Middle frontal gyrus (tissue), 1 donor: Measurements from ENCODE around the gene BACH2.
A peak's percentile ranks its signal among the peaks of the same experiment; 100 is the strongest.
"Not testable (repeated sequence)": the region's sequence is repeated elsewhere in the genome, so short reads cannot be mapped to it uniquely, and the experiment has no call there.

Source experiments
- DNase-seq: peaks from one replicate; pipeline ENCODE4 v3.0.0-alpha.2; 2015; ENCODE audit warnings: low spot score; ENCODE audit errors: extremely low spot score

The BACH2 gene

DNA sequence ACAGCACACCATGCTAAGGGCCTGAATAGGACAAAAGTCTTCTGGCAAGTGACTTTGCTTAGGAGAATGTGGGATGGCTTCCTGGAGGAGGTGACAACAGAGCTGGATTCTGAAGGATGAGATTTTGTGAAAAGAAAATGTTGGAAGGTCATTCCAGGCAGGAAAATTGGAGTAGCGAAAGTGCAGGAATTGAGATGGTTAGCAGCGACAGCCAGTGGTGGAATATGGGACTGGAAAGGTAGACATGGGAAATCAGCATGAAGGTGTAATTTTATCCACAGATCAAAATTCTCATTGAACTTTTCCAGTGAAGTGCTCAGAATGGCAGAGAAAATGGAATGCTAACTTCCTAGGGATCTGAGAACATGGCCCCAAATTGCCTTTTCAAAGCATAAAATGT, 5.7 kb upstream of the BACH2 start:
- DNase-seq, result no peak

DNA sequence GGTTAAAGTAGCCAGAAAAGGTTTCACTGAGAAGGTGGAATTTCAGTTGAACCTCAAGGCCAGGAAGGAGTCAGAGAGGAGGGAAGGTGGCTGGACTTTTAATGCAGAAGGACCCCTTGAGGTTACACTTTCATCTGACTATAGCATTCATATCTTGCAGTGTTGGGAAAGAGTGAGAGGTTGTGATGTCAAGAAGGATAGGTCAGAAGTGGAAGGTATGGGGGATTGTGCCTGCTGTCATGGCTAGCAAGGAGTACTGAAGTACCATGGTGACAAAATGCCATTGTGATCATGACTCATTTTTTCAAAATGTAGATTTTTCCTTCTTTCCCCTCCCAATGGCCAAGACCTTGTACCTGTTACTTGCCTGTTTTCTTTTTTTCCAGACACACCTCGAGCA, 5.2 kb upstream of the BACH2 start:
- DNase-seq, result no peak

DNA sequence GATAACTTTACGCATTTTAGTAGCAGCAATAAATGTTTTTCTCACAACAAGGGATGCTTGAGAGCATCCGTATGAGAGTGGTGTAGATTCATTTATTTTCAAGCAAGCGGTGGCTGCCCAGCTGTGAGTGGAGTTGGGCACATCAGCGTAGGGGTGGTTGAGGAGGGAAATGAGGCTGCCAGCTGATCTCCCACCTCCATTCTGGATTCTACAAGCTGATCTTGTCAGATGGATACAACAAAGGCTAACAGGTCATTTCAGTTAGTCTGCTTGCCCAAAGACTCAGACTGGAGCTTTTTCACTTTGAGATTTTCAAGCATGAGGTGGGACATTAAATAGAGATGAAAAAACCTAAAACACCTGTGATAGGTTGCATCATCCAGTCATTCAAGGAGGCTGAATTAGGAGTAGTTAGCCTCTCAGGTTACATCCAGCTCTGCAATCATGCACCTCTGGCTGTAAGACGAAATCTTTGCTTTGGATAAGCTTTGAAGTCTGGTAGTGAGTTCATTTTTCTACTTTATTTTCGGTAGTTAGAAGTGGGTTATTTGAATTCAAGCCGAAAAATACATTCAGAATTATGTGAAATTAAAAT, 1.9 kb upstream of the BACH2 start:
- no peak for DNase-seq

DNA sequence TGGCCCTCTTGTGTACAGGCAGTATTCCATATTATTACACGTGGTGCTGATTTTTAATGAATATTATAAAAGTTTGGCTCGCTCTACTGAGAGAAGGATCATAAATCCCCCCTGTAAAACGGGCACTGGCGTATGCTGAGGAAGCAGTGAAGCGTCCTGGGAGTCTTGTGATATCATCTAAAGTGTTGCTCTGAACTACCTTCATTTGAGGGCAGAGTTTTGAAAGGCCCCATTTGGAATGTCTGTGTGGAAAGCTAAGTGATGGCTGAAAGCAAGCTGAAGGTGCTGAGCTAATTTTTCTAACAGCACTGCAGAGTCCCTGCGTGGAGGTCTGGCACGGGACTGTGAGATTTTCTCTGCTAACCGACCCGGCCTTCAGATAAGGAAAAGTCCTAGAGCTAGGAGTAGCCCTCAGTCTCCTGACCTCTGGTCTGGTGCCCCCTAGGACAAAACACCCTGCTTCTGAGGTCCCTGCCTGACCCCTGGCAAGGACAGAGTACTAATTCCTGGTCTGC, 1.3 kb upstream of the BACH2 start:
- no peak for DNase-seq

DNA sequence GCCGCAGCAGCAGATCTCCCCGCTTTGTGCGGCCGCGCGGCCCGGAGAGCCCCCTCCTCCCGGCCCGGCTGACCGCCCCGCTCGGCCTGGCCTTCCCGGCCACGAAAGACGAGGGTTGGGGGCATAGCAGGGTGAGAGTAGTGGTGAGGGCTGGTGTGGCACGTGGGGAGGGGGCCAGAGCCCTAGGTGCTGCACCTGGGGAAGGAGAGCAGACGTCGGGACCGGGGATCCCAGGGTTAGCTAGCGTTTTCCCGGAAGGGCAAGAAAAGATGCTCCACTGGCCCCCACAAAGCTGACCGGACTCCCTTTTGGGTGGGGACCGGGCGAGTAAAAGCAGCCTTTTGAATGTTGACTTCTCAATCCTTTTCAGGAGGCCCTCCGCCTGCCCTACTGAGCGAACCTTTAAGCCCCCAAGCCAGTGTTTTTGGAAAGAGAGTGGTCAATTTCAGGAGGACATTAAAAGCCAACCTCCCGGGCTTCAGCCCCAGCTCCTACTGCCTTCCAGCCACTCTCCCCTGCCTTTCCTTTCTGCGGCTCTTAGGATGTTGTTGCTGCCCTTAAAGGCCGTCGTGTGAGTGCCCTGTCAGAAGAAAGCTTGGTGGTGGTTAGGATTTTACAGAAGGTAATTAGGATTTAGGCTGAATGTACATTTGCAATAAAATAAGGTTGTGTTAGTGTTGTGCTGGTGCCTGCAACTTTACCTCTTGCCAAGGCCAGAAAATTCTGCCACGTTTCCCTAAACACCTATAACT, 648 bp upstream of the BACH2 start:
- DNase-seq, result no peak

DNA sequence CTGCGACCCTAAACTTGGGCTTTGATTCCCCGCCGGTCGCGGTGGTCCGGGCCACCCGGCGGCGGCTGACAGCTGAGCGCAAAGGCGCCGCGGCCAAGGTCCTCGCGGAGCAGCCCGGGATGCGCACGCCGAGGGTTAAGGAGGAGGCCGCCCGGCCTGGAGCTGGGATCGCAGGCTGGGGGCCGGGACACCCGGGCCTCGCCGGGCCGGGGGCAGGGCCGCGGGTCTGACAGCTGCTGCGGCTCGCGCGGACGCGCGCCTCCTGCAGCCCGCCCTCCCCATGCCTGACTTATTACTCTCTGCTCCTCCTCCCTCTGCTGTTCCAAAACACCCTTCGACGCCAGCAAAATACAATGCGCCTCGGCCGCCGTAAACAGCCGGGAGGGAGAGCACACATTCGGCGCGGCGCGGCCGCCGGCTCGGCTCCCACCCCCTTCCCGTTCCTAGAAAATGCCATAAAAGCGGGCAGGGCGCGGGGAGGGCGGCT, 746 bp downstream of the BACH2 start:
- DNase-seq, result no peak

DNA sequence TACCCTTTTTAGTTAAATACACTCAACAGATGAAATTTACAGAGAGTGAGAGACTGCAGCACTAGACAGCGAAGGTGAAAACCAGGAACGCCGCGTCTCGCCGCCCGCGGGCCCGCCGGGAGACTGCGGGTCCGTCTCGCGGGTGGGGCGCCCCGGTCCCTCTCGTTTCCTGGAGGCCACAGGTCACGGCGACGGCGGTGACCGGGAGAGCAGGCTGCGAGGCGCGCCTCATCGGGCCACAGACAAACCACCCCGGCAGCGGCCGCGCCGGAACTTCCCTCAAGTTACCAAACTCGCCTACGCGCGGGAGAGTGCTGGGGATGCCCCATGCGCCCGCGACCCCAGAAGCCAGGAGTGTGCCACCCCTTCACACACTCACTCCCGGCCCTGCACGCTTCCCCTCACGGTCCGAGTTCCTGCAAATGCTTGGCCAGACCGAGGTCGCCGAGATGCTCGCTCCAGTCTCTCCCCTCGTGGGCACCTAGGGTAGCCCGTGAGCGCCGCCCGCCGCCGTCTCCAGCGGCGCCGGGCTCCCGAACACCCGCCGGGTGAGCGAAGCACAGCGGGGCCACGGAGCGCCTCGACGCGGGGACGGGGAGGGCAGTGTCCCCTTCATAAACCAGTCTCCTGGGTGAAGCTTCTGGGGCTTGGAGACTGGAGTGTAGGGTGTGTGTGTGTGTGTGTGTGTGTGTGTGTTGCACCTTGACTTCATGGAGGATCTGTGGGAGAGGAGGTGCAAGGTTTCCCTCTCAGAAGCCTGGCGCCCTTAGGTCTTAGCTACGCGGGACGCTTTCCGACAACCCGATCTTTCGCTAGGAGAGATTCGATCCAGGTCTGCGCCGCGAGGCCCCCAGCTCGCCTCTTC, 1.4 kb downstream of the BACH2 start:
- DNase-seq, result peak; percentile 50

DNA sequence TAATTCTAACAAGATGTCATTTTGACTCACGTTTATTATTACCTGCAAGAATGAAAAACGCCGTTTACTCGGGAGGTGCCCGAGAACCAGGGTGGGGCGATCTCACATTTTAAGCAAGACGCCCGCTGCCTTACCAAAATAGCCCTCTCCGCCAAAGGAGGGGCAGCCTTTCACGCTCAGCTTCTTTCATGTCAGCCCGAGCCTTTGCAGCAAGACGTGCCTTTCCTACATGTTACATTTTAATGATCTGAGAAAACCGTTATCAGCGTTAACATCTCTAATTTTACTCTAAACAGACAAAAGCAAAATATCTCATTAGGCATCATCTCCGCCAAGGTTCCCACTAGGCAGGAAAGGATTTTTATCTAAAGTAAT, 2.0 kb downstream of the BACH2 start:
- DNase-seq, result no peak

DNA sequence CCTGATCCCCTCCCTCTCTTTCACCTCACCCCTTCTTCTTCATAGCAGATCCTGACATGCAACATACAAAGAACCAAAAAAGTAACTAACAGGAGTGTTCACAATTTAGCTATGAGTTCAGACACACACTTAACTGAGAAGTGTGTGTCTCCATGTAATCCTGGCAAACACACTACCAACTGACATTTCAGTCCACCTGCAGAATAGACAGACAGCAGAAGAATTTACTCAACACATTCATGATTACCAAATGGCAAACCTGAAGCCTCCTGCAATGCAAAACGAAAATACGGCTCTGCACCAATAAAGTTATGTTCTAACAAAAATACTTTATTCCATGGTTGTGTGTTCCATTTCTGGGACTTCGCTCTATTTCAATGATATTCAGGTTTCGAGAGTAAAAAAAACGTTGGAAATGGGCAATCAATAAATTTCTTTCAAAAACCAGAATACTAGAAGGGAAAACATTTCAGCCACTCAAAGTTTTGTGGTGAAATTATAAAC, 2.6 kb downstream of the BACH2 start:
- no peak for DNase-seq

DNA sequence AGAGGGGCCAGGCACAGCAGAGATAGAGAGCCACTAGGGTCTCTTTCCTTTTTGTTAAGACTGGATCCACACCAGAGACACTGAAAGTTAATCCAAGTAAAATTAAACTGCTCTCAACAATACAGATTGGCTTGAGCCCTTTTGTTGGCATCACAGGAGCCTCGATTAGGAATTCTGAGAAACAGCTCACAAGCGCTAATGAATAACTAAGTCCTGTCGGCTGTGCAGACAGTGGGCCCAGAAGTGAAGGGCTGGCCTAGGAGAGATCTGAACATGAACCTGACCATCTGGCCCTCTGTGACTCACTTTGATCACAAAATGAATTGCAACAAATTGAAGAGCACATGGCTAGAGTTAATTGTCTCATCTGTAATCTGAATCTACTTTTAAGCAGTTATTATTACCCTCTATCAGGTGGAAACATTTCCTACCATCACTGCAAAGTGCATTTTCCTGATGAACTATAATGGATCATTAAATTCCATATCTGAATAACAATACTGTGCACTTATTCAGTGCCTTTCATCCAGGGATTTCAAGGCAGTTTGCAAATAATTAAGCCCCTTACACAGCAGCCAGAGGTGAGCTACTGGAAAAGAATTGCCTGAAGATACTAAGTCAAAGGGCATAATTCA, 3.2 kb downstream of the BACH2 start:
- DNase-seq, result no peak

DNA sequence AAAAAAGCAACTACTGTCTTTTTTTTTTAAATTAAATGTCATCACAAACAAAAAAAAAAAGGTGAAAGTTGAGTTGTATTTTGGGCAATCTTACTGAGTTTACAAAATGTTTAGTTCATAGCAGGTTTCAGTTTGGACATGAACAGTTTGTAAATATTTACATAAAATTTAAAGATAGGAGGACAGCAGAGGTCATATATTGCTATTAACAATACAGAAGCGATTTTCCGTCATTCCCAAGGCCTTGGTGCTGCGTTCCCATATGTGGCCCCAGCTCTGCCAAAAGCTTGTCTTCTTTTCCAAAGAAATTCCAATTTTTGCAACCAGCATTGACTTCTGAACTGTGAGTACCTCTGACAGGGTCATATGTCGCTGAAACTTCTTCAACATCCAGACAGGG, 5.1 kb downstream of the BACH2 start:
- DNase-seq, result no peak

DNA sequence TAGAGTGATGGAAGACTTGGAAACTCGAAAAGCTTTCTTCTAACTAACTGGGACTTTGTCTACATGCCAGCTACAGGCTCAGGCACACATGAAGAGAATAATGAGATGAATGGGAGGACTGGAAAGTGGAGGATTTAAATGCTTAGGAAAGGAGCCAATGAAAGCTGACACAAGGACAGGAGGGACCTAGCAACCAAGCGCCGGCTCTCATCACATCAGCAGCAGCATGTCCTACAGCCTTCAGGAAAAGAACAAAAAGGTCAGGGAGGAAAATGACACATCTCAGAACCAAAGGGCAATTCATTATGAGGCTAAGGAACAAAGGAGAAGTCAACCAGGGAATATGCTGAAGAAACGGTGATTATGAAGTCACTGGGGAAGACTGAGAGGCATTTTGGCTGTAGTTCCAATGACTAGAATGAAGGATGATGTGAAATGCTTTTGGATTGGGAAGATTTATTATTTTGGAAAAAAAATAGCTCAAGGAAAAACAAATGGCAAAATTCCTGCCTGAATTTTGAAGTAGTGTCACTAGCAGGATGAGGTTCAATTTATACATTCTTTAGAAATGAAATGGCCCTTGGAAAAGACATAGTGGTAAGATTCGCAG, 5.7 kb downstream of the BACH2 start:
- DNase-seq, result no peak

DNA sequence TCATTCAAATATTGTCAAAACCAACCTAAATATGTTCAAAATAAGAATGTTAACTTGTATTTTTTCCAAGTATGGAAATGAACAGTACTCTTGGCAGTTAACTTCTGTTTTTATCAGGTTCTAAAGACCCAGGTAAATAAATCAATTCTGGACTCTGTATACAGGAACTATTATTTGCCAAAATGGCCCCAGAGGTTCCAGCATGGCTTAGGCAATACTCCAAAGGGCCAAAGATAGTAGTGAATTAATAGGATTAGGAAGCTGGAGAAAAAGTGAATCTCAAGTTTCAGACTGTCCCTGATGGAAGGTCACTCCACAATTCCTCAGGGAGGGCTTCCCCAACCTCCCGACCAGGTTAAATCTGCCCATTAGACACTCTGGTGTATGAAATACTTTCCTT, 6.7 kb downstream of the BACH2 start:
- no peak for DNase-seq

DNA sequence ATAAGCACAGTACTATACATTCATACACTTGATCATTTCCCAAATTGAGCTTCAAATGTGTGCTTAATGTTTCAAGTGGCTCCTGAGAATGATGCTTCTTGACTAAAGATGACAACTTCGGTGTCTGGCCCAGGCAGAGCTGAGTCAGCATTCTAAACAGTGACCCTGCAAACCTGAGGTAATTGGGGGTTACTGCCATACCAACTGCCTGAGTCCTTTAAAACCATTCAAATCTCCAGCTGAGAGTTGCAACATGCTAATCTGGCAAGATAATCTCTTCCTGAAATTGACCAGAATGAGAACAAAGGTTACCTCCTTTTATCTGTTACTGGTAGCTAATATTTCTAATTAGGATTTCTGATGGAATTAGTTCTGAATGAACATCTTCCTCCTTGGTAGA, 8.2 kb downstream of the BACH2 start:
- no peak for DNase-seq

DNA sequence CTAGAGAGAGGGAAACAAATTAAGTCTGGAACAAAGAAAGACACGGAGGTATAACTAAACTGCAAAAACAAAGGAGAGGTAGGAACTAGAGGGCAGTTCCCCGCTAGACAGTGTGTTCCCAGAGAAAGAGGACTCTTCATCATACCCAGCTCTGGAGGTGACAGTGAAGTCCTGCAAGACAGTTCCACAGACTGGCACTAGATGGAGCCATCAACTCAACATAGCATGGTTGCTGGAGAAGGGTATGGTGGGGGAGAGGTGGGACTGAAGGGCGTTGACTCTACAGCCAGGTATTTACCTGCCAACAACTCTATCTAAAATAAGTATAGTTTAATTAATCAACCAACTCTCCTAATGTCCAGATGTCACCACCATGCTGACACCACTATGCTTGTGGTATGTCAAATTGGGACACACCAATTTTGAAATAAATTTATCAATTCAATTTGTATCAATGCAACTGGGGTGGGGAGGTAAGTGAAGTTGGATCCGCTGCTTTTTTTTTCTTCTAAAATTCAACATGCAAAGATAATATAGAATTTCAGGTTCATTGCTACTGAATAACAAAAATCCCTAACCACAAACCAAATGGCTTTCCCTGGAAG, 9.7 kb downstream of the BACH2 start:
- DNase-seq, result no peak

DNA sequence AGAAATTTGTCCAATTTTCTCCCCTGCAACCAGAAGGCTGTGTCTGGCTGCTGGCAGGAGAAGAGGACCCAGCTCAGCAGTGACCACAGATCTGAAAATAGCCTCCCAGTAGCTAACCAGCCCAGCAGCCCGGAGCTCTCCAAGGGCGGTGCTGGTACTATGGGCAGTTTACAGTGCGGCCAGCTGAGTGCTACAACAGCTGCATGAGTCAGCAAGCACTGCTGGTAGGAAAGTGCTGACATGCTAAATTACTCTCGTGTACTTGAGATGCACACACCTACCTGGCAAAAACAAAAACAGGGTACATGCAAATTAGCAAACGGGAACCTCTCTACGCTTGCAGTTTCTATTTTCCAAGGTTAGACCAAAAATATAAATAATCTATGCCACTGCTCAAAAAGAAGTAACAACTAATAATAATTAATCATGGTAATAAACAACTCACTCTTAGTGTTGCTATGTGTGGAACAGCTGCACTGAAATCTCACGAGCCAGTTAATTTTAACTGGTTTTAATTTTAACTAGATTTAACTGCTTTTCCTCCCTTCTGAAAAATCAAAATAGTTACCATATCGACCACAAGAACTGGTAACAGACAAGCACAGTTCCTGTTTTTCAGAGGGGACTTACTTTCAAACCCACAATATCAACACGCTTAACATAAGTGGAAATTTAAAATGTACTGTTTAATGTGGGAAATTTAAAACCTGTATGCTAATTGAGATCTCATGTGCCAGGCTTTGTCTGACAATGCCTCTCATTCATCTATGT, 10.8 kb downstream of the BACH2 start:
- peak; percentile 55 for DNase-seq

DNA sequence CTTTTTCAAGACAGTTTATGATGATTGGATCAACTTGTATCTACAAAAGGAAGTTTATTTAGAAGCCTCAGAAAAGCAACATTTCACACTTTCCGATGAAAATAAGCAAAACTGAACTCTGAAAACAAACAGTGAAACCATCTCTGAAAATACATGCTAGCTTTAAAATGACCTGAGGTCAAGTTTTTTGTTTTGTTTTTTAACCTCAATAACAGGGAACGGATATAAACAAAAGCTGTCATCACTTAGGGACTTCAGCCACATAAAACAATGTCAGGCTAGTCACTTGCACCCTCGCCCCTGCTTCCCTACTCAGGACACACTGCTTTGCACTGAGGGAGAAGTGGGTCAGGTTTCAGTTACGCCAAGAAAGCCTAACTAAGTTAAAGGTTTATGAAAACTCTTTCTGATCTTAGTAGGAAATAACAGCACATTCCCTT, 11.6 kb downstream of the BACH2 start:
- no peak for DNase-seq

DNA sequence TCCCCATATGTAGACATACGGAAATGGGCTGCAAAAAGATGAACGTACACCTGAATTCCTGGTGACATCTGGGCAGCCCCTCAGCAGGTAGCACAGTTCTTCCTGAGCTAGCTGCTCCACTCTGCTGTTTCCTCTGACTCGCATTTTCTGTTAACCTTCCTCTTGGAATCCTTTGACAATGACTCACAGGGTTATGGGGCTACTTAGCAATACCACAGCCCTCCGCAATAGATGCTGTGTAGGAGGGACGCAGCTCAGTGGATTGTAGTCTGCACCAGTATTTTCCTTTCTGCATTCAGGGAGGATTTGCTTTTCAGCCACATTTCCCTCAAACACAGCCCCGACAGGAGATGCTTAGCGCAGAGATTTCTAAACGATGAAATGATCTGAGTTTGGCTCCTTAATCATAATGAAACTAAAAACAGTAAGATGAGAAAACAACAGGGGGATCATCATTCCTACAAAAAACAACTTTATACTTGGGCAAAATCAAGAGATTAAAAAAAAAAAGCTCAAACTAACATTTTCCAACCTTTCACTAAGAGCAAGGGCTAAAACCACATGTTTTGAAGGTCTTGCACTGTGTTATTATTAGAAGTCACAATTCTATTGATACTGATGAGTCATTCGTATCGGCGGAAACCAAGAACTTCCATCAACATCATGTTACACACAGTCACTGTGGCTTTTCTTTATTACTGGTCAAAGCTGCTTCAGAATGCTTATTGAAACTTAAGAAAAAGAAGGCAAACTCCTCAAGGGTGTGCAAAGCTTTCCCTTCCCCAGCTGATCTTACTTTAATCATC, 12.2 kb downstream of the BACH2 start:
- no peak for DNase-seq

DNA sequence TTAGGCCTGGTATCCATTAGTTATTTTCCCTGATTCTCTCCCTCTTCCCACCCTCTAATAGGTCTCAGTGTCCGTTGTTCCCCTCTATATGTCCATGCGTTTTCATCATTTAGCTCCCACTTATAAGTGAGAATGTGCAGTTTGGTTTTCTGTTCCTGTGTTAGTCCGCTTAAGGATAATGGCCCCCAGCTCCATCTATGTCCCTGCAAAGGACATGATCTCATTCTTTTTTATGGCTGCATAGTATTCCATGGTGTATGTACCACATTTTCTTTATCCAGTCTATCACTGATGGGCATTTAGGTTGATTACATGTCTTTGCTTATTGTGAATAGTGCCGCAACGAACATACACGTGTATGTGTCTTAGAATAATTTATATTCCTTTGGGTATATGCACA, 14.4 kb downstream of the BACH2 start:
- DNase-seq, result not testable (repeated sequence)
